HPDE6-E6E7 (cell line): ENCODE data around the gene KIAA0930.
"Not testable (repeated sequence)": the region's sequence is repeated elsewhere in the genome, so short reads cannot be mapped to it uniquely, and the experiment has no call there.

Experiments
- DNase-seq: peaks from one replicate; pipeline ENCODE4 v3.0.0; 2011; ENCODE audit warnings: missing footprints; ENCODE audit errors: extremely low spot score

KIAA0930 gene

DNA sequence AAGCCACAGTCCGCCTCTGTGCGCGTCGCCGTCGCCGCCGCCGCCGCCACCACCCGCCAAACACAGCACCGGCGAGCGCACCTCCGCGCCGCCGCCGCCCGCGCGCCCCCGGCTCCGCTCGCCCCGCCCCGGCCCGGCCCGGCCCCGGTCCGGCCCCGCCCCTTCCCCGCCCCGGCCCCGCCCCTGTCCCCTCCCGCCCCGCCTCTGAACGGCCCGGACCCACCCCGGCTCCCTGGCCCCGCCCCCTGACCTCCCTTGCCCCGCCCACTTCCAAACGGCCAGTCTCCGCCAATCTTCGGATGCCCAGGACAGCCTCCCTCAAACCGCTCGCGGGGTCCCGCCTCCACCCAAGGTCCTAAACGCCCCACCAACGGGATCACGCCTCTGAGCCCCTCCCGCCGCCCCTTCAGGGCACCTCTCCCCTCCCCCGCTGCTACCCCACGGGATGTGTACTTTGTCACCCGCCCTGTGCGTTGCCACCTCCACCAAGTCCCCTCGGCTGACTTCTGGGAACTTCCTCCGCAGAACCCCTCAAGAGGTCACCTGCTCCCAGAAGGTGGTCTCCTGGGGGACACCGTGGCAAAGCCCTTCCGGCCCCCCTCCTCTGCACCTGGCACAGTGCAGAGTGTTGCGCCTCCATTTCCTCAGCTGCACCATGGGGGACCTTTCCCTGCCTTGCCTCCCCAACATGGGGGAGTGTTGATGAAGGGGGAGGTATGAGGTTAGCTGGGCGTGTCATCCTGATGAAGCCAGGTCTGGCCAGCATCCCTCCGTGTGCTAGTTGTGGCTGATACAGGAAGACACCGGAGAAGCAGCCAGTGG is at the start of gene KIAA0930:
Gene KIAA0930, minus strand, starts transcription at position 85 of the 822 bp plus-strand sequence. CDS start 191 bp downstream, outside the sequence.
- no peak for DNase-seq

DNA sequence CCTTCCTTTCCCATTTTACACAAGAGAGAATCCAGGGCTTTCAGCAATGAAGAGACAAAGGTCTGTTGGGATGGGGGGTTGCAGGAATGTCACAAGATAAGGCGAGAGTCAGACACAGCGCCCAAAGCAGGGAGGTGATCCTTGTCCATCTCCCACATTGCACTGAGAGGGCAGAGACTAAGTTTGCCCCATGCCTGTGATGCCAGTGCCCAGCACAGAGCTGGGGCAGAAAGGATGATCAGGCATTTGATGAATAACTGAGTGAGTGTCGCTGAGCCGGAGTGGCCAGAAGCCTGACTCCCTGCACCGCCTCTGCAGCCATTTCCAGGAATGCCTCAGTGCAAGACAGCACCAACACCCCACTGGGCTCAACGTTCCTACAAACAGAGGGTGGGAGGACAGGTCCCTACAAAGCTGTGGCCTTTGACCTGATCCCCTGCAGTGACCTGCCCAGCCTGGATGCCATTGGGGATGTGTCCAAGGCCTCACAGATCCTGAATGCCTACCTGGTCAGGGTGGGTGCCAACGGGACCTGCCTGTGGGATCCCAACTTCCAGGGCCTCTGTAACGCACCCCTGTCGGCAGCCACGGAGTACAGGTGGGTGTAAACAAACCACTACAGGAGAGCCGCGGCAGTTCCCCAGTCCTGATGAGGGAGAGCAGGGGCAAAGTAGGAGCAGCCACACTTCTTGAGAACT is 46.3 kb upstream of the KIAA0930 start:
- DNase-seq, result no peak

DNA sequence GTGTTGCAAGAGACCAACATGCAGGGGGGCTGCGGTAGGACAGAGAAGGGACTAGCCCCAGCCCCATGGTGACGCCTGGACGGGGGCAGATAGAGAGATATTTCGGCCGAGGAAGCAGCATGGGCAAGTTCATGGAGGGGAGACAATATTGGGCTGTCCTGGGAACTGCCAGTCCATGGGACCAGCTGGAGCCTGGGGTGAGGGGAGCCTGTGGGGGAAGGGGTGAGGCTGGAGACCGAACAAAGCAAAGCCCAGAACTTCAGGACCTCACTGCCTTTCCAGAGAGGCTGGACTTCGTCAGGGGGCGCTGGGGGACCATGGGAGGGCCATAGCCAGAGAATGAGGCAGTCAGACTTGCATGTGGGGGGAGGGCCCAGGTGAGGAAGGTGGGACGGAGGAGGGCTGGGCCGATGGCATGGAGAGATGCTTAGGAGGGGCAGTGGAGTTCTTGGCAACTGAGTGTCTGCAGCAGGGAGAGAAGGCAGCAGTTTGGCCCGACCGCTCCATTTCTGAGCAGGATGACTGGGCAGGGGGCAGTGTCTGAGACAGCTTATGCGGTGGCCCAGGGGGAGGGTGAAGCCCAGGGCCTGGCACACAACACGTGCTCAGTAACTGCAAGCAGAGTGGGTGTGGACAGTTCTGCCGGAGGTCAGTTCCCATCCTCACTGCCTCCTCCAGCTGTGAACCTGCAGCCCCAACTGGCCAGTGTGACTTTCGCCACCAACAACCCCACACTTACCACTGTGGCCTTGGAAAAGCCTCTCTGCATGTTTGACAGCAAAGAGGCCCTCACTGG is 44.8 kb upstream of the KIAA0930 start:
- no peak for DNase-seq

DNA sequence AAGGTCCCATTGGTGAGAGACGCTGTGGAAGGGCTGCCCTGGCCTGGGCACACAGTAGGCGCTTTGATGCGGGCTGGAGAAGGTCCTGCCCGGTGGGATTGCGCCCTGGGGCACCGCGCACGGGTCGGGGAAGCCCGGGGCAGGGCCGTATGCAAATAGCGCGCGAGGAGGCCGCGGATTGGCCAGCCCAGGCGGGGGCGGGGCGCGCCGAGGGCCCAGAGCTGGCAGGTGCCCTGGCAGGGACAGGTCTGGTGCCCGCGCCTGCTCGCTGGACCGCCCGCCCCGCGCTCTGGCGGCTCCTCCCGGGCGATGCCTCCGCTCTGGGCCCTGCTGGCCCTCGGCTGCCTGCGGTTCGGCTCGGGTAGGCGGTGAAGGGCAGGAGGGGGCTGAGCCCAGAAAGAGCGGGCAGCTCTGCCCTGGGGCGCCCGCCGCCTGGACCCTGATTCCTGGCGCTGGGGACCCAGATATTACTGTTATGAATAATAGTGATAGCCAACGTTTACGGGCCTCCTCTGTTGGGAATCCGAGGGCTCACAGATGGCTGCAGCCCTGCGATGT is 44.1 kb upstream of the KIAA0930 start, which contains the start of gene UPK3A:
Gene UPK3A, plus strand, starts transcription at position 245 of the 558 bp plus-strand sequence. Its CDS starts 65 bp downstream, at position 310.
- DNase-seq, result no peak

DNA sequence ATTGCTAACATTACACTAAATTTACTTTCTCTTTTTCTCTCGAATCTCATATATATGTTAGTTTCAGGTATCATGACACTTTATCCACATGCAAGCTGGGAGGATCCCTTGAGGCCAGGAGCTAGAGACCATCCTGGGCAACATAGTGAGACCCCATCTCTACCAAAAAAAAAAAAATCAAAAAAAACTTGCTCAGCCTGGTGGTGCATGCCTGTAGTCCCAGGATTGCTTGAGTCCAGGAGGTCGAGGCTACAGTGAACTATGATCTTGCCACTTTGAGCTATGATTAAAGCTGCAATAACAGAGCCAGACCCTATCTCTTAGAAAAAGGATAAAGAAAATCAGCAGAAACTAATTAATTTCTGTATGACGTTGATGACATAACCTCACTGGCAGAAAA is 40.3 kb upstream of the KIAA0930 start:
- no peak for DNase-seq

DNA sequence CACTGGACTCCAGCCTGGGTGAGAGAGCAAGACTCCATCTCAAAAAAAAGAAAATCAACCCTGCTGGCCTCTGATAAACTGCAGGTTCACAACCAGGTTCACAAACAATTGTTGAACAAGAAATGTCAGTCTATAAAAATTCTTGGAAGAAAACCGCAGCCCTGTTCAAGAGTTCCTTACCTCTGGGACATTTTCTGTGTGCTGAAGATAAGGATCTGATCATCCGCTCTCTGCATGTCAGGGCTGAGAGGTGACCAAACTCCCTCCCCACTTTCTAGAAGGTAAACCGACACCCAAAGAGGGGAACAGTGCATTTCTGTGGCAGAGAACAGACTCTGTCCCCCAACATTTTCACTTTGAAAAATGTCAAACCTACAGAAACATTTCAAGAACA is 39.9 kb upstream of the KIAA0930 start:
- DNase-seq, result no peak

DNA sequence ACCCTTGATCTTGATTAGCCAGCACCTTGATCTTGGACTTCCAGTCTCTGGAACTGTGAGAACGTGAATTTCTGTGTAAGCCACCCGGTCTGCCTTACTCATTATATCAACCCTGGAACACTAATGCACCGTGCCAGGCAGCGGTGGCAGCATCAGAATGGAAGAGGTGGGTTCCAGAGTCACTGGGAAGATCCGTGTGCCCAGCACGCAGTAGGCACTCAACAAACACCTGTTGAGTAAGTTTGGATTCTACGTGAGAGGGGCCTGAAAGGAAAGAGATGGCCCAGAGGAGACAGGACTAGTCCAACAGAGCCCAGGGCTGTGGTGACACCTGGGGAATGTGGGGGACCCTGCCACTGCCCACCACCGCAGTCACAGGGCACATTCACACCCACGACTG is 37.4 kb upstream of the KIAA0930 start:
- no peak for DNase-seq

DNA sequence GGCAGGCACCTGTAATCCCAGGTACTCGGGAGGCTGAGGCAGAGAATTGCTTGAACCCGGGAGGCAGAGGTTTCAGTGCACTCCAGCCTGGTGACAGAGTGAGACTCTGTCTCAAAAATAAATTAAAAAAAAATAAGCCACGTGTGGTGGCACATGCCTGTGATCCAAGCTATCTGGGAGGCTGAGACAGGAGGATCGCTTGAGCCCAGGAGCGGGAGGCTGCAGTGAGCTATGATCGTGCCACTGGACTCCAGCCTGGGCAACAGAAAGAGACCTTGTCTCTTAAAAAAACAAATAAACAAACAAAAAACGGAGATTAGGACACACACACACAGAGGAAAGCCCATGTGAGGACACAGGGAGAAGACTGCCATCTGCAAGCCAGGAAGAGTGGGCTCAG is 37.0 kb upstream of the KIAA0930 start:
- not testable (repeated sequence) for DNase-seq

DNA sequence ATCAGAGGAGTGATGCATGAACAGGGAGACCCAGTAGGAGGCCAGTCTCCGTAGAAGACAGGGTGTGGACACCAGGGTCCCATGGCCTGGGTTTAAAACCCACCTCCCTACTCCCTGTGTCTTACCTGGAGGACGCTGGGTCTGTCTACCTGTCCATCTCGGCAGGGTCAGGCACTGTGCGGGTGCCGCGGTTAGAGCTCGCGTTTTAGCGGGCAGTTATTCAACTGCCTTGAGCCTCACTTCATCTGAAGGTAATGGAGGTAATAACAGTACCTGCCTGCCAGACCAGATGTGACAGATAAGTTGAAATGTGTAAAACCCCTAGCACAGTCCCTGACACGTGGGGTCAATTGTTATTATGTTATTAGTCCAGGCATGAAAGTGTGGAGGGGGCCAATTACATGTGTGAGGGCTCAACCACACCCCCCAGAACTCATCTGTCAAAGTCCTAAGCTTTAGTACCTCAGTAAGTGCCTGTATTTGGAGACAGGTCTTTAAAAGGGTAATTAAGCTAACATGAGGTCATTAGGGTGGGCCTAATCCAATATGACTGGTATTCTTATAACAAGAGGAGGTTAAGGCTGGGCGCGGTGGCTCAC is 35.9 kb upstream of the KIAA0930 start:
- DNase-seq, result no peak

DNA sequence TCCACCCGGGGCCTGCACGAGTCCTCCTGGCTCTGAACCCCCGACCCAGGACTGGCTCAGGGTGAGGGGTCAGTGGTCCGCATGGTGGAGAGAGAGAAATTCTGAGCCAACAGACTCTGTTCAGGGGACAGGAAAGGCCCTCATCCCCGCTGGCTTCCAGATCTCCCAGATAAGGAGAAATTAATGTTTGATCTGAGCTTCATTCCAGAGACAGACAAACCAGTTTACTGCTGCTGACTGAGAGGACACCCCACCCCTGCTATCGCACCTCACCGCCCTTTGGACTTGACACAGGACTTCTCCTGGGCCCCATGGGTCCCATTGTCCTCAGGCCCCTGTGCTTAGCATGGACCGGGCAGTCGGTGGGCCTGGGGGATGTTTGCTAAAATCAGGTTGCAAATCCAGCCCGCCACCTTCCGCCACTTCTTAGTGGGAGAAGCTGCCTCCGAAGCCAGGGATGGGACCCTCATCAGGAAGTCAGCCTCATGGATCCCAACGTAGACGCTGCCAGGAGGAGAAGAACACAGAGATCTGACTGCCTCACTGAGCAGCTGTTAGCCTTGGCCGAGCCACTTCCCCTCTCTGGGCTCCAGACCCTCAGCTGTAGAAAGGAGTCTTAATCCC is 32.9 kb upstream of the KIAA0930 start:
- DNase-seq, result no peak

DNA sequence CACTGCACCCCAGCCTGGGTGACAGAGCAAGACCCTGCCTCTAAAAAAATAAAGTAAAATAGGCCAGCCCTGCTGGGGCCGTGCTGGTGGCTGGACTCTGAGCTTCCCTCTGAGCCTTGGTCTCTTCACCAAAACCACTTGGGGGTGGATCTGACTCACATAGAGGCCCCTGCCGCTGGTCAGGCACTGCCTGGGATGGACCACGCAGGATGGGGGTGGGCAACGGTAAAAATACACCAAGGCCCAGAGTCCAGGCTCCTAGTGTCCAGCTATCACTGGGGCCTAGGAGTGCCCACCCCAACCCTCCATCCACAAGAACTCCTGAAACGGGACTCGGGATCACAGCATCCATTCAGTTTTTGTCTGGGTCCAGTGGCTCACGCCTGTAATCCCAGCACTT is 31.8 kb upstream of the KIAA0930 start:
- DNase-seq, result no peak

DNA sequence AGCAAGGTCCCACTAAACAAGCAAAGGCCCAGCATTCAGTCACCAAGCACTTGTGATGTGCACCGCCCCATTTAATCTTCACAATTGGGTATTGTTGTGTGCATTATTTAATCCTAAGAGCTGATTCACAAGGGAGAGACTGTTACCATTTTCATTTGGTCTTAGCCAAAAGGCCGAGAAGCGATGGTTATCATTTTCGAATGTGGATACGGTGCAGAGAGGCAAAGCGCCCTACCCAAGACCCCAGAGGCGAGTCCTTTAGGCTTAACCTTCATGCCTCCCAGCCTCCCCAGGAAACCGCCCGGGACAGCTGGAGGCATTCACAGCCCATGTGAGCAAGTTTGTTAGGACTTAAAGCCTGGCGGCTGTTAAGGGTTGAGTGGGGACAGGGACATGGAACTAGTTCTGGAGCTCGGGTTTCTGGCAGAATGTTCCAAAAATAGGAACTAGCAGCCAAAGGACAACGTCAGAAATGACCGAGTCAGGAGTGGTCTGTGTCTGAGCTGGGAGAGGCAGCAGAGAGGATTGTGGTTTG is 31.0 kb upstream of the KIAA0930 start:
- DNase-seq, result no peak

DNA sequence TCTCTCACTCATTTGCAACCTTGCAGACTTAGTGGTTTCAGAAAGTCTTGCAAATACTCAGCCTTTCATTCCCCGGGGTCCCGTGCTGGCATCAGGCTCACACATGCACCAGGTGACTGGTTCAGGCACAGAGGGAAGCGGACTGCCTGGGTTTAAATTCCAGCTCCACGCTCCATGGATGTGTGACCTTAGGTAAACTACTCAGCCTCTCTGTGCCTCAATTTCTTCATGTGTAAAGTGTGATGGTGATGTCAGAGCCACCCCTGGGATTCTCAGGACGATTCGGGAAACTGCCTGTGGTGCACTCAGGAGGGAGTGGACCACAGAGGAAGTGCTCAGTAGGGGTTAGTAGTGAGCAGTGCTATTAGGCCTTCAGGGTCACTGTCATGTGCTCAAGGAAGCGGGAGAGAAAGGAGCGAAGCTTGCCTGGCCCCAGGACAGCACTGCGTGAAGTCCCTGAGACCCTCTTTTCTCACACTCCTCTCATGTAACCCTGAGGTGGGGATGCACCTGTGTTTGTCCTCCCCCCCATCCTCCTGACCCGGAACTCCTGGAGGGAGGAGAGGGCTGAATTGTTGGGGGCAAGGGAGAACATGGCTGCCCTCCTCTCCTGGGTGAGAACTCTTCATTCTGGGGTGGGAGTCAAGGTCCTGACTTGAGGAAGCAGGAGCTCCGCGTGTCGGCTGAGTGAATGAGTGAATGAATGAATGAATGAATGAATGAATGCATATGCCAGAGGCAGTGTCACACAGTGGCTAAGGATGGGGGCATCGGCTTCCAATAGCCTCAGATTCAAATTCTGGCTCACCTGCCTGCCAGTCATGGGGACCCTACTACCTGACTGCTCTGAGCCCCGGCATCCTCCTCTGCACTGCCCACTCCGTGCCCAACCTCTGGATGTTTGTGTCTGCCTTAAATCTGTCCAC is 29.7 kb upstream of the KIAA0930 start:
- no peak for DNase-seq

DNA sequence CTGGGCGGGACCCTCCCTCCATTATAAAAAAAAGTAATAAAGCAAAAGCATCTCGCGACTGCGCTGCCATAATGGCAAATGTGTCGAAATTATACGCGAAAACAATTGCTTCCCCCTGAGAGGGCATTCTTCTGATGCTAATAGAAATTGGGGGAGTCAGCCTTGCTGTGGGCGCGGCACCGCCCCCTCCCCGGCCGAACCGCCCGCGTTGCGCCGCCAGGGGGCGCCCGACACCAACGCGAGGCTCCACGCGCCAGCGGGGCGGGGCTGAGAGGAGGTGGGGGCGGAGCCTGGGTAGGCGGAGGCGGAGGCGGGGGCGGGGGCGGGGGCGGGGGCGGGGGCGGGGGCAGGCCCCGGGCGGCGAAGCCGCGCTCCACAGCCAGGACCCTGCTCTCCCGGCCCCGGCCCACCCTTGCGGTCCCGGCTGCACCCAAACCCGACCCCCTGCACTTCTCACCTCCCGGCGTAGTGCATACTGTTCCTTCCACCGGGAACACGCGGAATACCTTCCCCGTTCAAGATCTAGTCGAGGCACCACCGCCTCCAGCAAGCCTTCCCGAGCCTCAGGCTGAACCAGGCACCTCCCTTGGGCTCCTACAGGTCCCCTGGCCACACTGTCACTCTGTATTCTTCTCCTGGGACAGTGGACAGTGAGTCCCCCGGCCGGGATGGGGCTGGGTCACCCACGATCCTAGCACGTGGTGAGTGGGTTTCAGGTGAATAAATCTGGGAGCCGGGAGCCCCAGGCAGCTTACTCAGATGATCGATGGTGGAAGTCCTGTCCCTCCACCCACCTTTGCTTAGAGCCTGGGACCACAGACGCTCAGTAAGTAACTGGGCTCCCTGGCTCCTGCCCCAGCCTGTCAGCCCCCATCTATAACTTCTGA is 28.5 kb upstream of the KIAA0930 start:
- DNase-seq, result peak; percentile 23

DNA sequence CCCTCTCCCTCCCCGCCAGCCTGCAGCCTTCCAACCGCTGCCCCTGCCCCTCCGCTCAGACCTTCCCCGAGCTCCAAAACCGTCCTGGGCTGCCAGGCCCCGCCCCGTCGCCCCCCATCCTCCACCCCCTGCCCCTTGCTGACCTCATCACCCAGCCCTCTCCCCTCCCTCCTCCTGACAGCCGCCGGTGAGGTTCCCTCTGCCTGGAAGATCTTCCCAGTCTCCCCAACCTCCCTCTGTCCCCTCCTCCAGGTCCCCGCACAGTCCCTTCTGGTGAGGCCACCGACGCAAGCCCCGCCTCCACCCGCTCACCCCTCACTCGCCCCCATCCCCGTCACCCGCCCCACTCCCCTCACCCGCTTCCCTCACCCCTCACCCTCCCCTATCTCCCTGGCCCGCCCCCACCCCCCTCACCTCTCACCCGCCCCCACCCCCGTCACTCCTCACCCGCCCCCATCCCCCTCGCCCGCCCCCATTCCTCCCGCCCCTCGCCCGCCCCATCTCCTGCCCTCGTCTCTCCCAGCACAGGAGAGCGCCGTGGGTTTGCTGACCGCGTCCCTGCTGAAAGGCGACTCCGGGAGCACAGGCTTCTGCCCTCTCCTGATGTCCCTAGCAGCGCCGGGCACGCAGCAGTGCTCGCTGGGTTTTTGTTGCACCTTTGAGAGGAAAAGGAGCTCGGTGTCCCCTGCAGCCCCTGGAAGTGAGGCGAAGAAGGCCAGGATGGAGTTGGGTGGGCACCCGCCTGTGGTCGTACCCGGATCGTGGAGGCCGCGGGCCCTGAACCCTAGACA is 27.7 kb upstream of the KIAA0930 start:
- no peak for DNase-seq

DNA sequence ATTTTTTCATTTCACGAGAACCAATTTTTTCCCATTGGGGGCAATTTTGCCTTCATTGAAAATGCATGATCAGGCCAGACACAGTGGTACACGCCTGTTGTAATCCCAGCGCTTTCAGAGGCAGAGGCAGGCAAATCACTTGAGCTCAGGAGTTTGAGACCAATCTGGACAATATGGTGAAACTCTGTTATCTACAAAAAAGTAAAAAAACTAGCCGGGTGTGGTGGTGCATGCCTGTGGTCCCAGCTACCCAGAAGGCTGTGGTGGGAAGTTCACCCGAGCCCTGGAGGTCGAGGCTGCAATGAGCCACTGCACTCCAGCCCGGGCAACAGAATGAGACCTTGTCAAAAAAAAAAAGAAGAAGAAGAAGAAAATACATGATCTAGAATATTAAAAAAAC is 24.8 kb upstream of the KIAA0930 start:
- DNase-seq, result no peak

DNA sequence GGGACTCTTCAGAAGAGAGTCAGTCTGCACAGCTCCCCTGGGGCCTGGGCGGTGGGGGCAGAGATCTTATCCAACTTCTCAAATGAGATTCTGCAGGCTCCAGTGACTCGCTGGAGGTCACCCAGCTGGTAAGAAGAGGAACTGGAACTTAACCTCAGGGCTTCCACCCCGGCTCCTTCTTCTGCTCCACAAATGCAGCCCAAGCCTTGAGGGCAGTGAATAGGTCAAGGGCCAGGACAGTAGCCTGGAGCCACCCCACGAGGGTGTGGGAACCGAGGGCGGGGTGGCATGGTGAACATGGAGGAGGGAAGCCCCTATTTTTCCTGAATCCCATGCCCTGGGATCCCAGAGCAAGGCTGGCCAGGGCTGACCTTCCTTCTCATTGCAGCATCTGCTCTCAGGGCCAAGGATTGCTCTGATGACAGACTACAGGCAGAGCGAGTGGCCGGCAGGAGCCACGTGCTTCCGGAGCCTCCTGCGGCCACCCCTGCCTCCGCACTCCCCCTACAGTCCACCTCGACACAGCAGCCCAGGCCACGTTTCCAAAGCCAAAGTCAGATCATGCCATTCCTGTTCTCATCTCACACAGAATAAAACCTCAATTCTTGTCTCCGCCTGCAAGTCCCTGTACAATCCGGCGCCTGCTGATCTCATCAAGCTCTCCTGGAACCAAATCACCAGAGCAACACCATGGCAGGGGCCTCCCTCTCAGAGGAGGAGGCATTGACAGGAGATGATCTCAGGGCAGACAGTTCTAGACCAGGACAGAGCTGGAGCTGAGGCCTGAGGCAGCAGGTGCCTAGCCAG is 23.0 kb upstream of the KIAA0930 start:
- DNase-seq, result peak; percentile 79
